Measurements from ENCODE around the gene TCEAL8.

- TF ChIP-seq CTCF (IDR thresholded peaks at IDR 0.05) (peak; percentile 21 to 54 (median 40)), POLR2A (IDR thresholded peaks at IDR 0.05) (no peak)
Observed at GRCh38 chrX:103211012-103211715, 43.8 kb downstream of the TCEAL8 start.
